Fibroblast of villous mesenchyme (primary cell): ENCODE data around the gene KRTAP5-1. TPM values are rescaled to one million over a fixed set of nuclear protein-coding genes. Genes with fewer than 3 reads are reported as not detected.

ENCODE experiments used
- DNase-seq: peaks from one replicate; pipeline ENCODE4 v3.0.0-alpha.2; 2010; ENCODE audit warnings: low read depth
- H3K4me3 ChIP-seq: 2 replicates; pipeline ENCODE4 v1.5.1; 2011; ENCODE audit warnings: low read depth, mild to moderate bottlenecking, low read length
- total RNA-seq: library from RNA; depleted of rRNA; stranded (reverse); fragments of >200 nt; gene quantifications from 2 replicates; pipeline ENCODE4 v1.2.3, GENCODE V29; 2012
- TF ChIP-seq, protein P1 (sequence below): IDR thresholded peaks from 2 replicates; pipeline ENCODE4 v1.5.1; 2012; ENCODE audit warnings: low read depth, mild to moderate bottlenecking, low read length; ENCODE audit not compliant: insufficient read depth

KRTAP5-1 gene
- total RNA-seq, 1 donor, result not detected

DNA sequence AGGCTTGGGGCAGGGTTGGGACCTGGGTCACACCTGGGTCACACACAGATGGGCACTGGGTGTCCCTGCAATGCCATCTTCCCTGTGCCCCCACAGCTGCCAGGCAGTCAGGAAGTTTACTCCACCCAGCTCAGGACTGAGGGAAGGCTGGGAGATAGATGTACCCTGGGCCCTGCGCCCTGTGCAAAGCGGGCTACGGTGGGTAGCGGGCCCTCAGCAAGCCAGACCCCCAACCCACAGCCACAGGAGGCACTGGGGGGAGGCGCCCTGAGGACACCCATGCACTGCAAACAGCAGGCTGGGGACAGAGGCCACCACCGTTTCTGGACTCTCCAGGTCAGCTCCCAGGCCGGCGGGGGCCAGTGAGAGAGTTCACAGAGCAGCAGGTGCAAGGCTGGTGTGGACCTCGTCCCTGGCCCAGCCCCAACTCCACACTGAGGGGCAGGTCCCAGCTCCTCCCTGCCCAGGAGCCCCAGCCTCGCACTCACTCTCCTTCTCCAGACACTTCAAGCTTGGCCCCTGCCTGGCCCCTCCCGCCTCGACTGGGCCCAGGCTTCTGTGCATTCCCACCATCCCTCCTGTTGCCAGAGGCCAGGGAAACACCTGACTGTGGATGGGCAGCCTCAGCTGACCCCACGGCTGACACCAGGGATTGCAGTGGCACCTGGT, 17.9 kb downstream of the KRTAP5-1 start:
- TF ChIP-seq, protein P1, sequence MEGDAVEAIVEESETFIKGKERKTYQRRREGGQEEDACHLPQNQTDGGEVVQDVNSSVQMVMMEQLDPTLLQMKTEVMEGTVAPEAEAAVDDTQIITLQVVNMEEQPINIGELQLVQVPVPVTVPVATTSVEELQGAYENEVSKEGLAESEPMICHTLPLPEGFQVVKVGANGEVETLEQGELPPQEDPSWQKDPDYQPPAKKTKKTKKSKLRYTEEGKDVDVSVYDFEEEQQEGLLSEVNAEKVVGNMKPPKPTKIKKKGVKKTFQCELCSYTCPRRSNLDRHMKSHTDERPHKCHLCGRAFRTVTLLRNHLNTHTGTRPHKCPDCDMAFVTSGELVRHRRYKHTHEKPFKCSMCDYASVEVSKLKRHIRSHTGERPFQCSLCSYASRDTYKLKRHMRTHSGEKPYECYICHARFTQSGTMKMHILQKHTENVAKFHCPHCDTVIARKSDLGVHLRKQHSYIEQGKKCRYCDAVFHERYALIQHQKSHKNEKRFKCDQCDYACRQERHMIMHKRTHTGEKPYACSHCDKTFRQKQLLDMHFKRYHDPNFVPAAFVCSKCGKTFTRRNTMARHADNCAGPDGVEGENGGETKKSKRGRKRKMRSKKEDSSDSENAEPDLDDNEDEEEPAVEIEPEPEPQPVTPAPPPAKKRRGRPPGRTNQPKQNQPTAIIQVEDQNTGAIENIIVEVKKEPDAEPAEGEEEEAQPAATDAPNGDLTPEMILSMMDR, result no peak
- no peak for DNase-seq
- no peak overlapping the region for H3K4me3 ChIP-seq

DNA sequence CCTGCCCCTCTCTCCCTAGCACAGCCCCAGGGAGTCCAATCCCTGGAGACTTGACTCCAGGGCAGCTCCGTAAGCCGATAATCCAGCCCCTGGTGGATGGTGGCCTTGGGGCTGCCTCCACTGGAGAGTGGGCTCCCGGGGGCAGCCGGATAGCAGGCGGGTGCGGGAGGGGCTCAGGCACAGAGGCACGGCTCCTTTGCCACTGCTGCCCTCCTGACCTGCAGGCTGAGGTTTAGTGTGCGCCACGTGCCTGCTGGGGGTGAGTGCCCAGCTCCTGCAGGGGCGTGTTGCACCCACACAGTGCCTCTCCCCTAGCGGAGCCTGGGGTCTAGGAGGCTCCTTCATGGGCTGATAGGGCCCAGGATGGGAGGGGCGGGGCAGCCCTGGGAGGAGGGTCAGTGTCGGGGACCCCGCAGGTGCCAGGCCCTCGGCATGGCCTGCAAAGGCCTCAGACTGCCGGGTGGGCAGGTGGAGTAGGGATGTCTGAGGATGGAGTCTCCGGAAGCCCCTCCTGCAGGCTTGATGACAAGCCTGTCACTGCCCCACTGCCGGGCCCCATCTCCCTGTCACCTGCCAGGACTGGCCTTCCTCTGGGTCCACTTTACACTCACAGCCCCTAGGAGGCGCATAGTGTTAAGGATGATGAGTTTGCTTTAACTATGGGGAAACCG, 18.6 kb downstream of the KRTAP5-1 start:
- no peak for DNase-seq
- no peak overlapping the region for H3K4me3 ChIP-seq
- TF ChIP-seq, protein P1, result peak; percentile 12

DNA sequence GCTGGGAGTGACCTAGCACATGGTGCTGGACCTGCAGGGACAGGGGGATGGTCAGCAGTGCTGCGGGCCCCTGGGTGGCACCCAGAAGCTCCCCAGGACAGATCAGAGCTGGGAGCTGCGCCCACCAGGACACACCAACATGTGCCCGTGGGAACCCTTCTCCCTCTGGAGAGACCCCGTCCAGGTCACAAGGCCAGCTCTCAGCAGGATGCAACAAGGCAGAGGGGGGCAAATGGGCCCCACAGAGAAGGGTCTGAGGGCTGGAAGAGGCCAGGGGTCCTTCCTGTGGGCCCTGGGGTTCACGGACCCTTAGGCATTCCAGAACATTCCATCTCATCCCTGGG, 19.2 kb downstream of the KRTAP5-1 start:
- DNase-seq, result no peak
- no peak overlapping the region for H3K4me3 ChIP-seq
- TF ChIP-seq, protein P1, result no peak

DNA sequence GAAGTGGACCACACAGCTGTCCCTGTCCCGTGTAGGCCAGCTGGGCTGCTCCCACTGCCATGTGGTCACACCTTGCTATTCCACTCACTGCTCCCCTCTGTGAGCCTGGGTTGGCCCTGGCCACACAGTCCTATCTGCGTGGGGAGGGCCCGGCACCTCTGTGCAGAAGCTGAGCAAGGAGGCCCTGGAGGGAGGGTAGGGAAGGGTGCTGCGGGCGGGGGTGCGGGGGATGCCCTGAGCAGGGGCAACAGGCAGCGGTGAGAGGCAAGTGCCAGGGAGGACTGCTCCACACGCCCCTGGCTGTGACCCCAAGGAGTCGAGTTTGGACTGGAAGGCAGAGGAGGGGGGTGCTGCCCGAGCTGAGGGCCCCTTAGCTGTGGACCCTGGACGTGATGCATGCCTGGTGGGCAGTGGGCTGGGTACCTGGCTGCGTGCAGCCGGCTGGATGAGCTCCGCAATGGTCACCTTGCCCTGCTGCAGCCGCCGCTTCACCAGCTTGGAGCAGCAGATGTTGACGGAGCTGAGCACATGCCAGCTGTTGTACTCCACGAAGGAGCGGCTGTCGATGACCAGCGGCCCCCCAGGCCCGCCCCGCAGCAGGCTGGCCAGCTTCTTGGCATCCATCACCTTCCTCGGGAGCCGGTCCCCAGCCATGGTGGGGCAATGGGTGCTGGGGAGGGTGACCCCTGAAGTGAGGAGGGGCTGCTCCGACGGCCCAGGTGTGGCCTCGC, 19.7 kb downstream of the KRTAP5-1 start:
- TF ChIP-seq, protein P1, result no peak
- no peak overlapping the region for H3K4me3 ChIP-seq
- no peak for DNase-seq

DNA sequence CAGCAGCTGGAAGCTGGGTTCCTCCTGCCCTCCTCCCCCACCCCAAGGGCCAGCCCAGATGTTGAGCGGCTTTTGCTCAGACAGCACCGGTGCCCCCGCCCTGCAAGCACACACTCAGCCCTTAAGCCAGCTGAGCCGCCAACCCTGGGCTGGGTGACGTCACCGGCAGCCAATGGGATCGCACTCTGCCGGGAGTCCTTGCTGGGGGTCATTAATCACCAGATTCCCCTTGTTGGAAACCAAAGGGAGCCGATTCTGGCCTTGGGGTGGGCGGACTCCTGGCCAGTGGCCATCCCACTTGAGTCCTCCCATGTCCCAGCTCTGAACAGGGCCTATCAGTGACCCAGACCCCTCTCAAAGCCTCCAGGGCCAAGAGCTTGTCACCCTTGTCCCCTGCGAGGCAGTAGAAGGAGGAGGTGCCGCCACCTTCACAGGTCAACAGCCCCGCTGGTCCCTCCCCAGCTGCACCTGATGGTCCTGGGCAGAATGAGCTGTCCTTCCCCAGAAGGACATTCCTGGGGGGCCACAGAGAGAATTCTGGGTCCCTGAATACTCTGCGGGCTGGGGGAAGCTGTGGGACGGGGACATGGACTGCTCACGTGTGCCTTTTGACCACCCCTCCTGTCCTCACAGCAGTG, 20.4 kb downstream of the KRTAP5-1 start:
- TF ChIP-seq, protein P1, result no peak
- H3K4me3 ChIP-seq, result no peak overlapping the region
- peak; percentile 78 for DNase-seq

DNA sequence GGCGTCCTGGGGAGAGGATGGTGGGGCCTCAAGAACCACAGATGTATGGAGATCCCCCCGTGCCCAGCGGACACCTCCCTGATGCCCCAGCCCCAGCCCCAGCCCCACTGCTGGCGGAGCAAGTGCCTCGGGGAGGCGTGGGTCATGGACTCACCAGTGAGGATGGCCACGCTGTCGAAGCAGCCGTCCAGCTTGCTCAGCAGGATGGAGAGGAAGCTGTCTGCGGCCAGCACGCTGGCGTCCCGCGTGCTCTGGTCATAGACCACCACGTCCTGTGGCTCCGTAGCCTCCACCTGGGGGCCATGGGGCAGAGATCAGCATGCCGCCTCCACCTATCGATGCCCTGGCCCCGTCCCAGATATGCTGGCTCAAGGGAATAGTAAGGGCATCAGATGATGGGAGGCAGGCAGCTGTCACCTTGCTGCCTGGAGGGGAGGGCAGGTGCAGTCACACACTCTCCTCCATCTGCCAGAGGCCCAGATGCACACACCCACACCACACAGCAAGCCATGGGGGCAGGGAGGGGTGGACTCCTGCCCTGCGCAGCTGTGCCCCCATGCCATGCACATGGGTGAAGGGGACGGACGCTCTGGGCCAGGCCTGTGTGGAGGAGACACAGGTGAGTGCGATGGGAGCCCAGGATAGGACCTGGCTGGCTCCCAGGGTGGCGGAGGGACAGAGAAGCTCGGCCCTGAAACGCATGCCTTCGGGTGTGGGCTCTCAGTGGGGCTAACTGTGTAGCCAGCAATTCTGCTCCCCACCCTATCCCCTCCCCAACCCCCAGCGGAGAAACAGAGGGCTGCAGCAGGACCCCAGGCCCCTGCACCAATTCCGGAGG, 21.2 kb downstream of the KRTAP5-1 start:
- H3K4me3 ChIP-seq, result no peak overlapping the region
- TF ChIP-seq, protein P1, result no peak
- no peak for DNase-seq
